ENCODE results near the gene ENOX1. TPM values are rescaled to one million over a fixed set of nuclear protein-coding genes. Genes with fewer than 3 reads are reported as not detected.

Gene ENOX1
- total and polyA plus RNA-seq, 9 of the 15 experiments (the other 6 are each of a cell fraction or from before 2014, with no cell fraction given), result not detected

GRCh38 chr13:43800828-43801227, 14.1 kb upstream of the ENOX1 start:
- DNase-seq (ENCODE audit: extremely low read depth in 1 of 4, low spot score in 3 of 4), result no peak
- 2% methylated on average over 3 of the region's 3 CpGs for WGBS (ENCODE audit: insufficient coverage, low coverage, missing lambda C conversion rate)
- no peak for FAIRE-seq
- H3K4me1 ChIP-seq (replicated peaks in 1 of 2; ENCODE audit: control insufficient read depth in 2 of 2, insufficient read depth in 2 of 2, low read length in 2 of 2), result no peaks in the 10 kb centered on the region
- no peaks in the 10 kb centered on the region for H3K9me1 ChIP-seq (ENCODE audit: control insufficient read depth, insufficient read depth, low read length)
- ChIA-PET CTCF (ENCODE audit: low intra/inter-chr PET ratio) (no interaction called here), POLR2A (no interaction called here)
- no peaks in the 10 kb centered on the region for H3K9me3 ChIP-seq (replicated peaks; ENCODE audit: control insufficient read depth, insufficient read depth, low read depth, low read length)
- H2AFZ ChIP-seq (ENCODE audit: low read depth, low read length), result no peak overlapping the region
- H3K9ac ChIP-seq (ENCODE audit: insufficient read depth in 1 of 2, low read depth in 2 of 2, low read length in 2 of 2), result no peak overlapping the region
- H3K4me3 ChIP-seq, result no peak overlapping the region
- H3K4me2 ChIP-seq (ENCODE audit: insufficient read depth, low read length), result no peak overlapping the region
- no peak for ATAC-seq
- no peak overlapping the region for H3K27ac ChIP-seq (ENCODE audit: extremely low read depth, low read depth, low read length)
- BruUV-seq (replicated peaks), result no TSS peak
- H4K20me1 ChIP-seq (replicated peaks; ENCODE audit: control insufficient read depth, insufficient read depth, low read length), result no peaks in the 10 kb centered on the region
- H3K79me2 ChIP-seq (ENCODE audit: control insufficient read depth, insufficient read depth, low read length), result no peaks in the 10 kb centered on the region
- no peaks in the 10 kb centered on the region for H3K27me3 ChIP-seq (ENCODE audit: control insufficient read depth in 2 of 2, insufficient read depth in 2 of 2, low read length in 2 of 2)
- no peaks in the 10 kb centered on the region for H3K36me3 ChIP-seq (ENCODE audit: control insufficient read depth, insufficient read depth, low read length)
- no peak for TF ChIP-seq CEBPZ (IDR thresholded peaks at IDR 0.05; ENCODE audit: borderline replicate concordance, low read depth, low read length)
- no peak for TF ChIP-seq GABPA (tag; conservative IDR thresholded peaks at IDR 0.05; ENCODE audit: low read depth)
- no peak for TF ChIP-seq MLLT1 (IDR thresholded peaks at IDR 0.05)
- no peak for TF ChIP-seq ATF1 (CRISPR knock-in tag; IDR thresholded peaks at IDR 0.05)
- no peak for TF ChIP-seq ATF1 (tag; IDR thresholded peaks at IDR 0.05)
- intact Hi-C loops (cut with micrococcal nuclease) (loop anchor here (5.0 kb wide), 2 partner anchors 714 to 834 kb away; no protein-coding TSS in a partner anchor), in situ Hi-C loops (cut with MboI) (no loop called here)
